OCI-LY3 (cell line): ENCODE data around the gene DNM1.

Experiments used
- H2AFZ ChIP-seq: fragments of 200-600, 300-600 bp; shearing (Covaris generic); 2 replicates; pipeline ENCODE4 v1.6.0; 2014; ENCODE audit warnings: antibody characterized with exemption, low read depth, low read length
- H3K27ac ChIP-seq: fragments of 200-600, 300-600 bp; sonication (generic); 2 replicates; pipeline ENCODE4 v1.5.1; 2014; ENCODE audit warnings: mild to moderate bottlenecking, low read length, moderate library complexity, mixed read lengths
- H3K27me3 ChIP-seq: fragments of 200-600, 300-600 bp; sonication (generic); 2 replicates; pipeline ENCODE4 v1.6.1; 2014; ENCODE audit warnings: low read depth, low read length, mixed read lengths
- H3K36me3 ChIP-seq: fragments of 200-600, 300-600 bp; sonication (generic); replicated peaks from 2 replicates; pipeline ENCODE3; 2014; ENCODE audit warnings: low read depth, low read length, mixed read lengths
- H3K4me1 ChIP-seq: fragments of 300-600, 200-600 bp; sonication (generic); 2 replicates; pipeline ENCODE4 v1.6.1; 2014; ENCODE audit warnings: low read length, mixed read lengths
- H3K4me2 ChIP-seq: fragments of 200-600, 300-600 bp; sonication (generic); 2 replicates; pipeline ENCODE4 v1.6.1; 2014; ENCODE audit warnings: low read length, mixed read lengths
- H3K4me3 ChIP-seq: fragments of 300-600, 200-600 bp; sonication (generic); 2 replicates; pipeline ENCODE4 v1.5.1; 2014; ENCODE audit warnings: antibody characterized with exemption, mild to moderate bottlenecking, low read length, moderate library complexity
- H3K79me2 ChIP-seq: fragments of 300-600, 200-600 bp; shearing (Covaris generic); 2 replicates; pipeline ENCODE4 v1.6.1; 2014; ENCODE audit warnings: mild to moderate bottlenecking, low read length, mixed read lengths
- H3K9ac ChIP-seq: fragments of 300-600, 200-600 bp; shearing (Covaris generic); 2 replicates; pipeline ENCODE4 v1.6.0; 2014; ENCODE audit warnings: mild to moderate bottlenecking, low read length, moderate library complexity
- H3K9me3 ChIP-seq: fragments of 200-600, 300-600 bp; shearing (Covaris generic); 2 replicates; pipeline ENCODE4 v1.6.1; 2014; ENCODE audit warnings: low read length, mixed read lengths; ENCODE audit not compliant: insufficient read depth
- H4K20me1 ChIP-seq: fragments of 200-600, 300-600 bp; sonication (generic); 2 replicates; pipeline ENCODE4 v1.6.1; 2016; ENCODE audit warnings: low read length, mixed read lengths; ENCODE audit not compliant: insufficient read depth
- EZH2phosphoT487 ChIP-seq: fragments of 200-600 bp; shearing (Covaris generic); IDR thresholded peaks from 2 replicates; pipeline ENCODE4 v1.6.1; 2018; ENCODE audit warnings: antibody characterized with exemption, mixed run types, low read depth
- TF ChIP-seq, protein P1 (sequence below): fragments of 200-600, 300-600 bp; sonication (generic); IDR thresholded peaks from 2 replicates; pipeline ENCODE4 v1.5.1; 2014; ENCODE audit warnings: antibody characterized with exemption, low read length, low read depth

The DNM1 gene

DNA sequence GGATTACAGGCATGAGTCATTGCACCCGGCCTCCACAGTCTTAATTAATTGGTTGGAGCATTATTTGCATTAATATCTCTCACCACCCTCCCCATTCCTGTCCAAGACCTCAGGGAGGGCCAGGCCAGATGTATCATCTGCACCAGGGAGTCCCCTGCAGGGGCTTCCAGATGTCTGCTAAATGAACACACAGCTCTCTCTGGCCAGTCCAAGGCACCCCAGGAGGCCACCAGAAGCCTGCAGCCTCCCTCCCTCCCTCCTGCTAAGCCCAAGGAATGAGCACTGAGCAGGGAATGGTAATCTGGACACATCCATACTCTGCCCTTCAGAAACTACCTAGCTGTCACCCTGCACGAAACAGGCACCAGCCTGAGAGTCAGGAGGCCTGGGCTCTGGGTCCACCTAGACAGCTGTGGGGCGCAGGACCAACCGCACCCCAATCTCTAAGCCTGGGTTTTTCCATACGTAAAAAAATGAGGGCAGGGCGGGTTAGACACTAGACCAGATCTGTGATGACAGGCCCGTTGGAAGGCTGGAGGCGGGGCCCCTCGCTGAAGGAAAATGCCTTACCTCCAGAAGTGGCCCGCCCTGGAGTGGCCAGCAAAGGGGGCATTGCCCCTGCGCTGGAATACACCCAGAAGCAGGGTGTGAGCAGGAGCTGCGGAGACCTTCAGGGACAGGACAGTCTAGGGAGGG lies 20.1 kb upstream of the DNM1 start:
- Histone ChIP-seq H3K4me3 (no peak overlapping the region), H3K4me1 (no peaks in the 10 kb centered on the region), H3K36me3 (peaks cover 39% of the 10 kb centered on the region), H3K9me3 (no peaks in the 10 kb centered on the region), H3K27ac (no peak overlapping the region), H3K79me2 (no peaks in the 10 kb centered on the region), H2AFZ (no peak overlapping the region), H4K20me1 (no peaks in the 10 kb centered on the region), H3K4me2 (no peak overlapping the region), H3K27me3 (no peaks in the 10 kb centered on the region), H3K9ac (no peak overlapping the region)
- TF ChIP-seq, protein P1, sequence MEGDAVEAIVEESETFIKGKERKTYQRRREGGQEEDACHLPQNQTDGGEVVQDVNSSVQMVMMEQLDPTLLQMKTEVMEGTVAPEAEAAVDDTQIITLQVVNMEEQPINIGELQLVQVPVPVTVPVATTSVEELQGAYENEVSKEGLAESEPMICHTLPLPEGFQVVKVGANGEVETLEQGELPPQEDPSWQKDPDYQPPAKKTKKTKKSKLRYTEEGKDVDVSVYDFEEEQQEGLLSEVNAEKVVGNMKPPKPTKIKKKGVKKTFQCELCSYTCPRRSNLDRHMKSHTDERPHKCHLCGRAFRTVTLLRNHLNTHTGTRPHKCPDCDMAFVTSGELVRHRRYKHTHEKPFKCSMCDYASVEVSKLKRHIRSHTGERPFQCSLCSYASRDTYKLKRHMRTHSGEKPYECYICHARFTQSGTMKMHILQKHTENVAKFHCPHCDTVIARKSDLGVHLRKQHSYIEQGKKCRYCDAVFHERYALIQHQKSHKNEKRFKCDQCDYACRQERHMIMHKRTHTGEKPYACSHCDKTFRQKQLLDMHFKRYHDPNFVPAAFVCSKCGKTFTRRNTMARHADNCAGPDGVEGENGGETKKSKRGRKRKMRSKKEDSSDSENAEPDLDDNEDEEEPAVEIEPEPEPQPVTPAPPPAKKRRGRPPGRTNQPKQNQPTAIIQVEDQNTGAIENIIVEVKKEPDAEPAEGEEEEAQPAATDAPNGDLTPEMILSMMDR = no peak
- no peak for TF ChIP-seq EZH2phosphoT487

DNA sequence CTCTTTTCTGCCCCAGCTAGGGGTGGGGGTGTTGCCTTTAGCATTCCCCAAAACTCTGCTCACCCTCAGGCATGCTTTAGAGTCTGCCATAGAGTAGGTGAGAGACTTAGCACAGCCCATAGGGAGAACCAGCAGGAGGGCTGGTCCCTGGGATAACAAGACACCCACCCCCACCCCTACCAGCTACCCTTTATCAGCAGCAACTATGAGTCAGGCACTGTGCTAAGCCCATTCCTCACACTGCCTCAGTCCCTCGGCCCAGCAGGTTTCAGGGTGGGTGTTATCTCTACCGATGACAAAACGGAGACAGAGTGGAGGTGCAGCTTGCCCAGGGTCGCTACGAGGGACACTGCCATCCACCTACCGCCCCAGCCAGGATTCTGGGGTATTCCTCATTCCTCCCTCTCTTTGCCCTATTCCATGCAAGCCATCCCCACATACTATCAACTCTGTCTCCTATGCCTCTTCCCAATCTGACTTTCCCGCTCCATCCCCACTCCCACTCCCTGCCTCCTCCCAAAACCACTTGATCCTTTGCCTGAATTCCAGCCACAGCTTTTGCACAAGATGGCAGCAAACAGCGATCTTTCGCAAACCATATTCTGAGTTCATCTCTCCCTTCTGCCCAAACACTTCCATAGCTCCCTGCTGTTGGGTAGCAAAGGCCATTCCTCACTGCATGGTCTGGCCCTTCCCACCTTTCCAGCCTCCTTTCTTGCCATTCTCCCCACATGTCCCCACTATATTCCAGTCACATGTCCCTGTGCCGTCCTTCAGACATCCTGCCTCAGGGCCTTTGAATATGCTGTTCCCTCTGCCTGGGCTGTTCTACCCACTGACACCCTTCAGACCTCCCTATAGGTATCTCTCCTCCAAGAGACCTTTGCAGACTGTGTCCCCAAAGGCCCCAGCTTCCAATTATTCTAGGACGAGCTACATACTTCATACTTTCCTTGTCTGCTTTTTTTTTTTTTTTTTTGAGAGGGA lies 16.9 kb upstream of the DNM1 start:
- Histone ChIP-seq H3K9ac (no peak overlapping the region), H3K36me3 (peaks cover 20% of the 10 kb centered on the region), H3K4me2 (no peak overlapping the region)

DNA sequence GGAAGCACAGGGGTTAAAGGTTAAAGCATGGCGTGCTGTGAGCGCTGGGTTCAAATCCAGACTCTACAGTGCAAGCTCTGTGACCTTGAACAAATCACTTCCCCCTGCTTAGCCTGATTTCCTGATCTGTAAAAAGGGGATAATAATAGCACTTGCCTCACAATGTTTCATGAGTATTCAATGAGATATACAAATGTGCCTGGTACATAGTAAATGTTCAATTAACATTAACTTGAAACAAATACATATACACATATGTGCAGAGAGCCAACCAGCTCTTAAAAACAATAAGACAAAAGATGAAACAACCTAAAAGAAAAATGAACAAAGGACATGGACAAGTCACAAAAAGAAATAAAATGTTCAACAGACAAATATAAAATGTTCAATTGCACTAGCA lies 15.8 kb upstream of the DNM1 start:
- Histone ChIP-seq H3K27me3 (no peaks in the 10 kb centered on the region), H3K9ac (no peak overlapping the region), H3K4me1 (peaks cover 9% of the 10 kb centered on the region), H2AFZ (no peak overlapping the region), H3K4me3 (no peak overlapping the region), H4K20me1 (no peaks in the 10 kb centered on the region), H3K9me3 (no peaks in the 10 kb centered on the region), H3K79me2 (peaks cover 20% of the 10 kb centered on the region), H3K36me3 (peaks cover 20% of the 10 kb centered on the region), H3K27ac (no peak overlapping the region), H3K4me2 (no peak overlapping the region)
- TF ChIP-seq, protein P1 = no peak
- no peak for TF ChIP-seq EZH2phosphoT487

More for the DNA sequence above, 16.9 kb upstream of the DNM1 start:
- Histone ChIP-seq H2AFZ (no peak overlapping the region), H3K4me1 (peaks cover 9% of the 10 kb centered on the region), H3K27ac (no peak overlapping the region), H3K79me2 (peaks cover 14% of the 10 kb centered on the region), H3K27me3 (no peaks in the 10 kb centered on the region), H4K20me1 (no peaks in the 10 kb centered on the region), H3K4me3 (no peak overlapping the region), H3K9me3 (no peaks in the 10 kb centered on the region)
- no peak for TF ChIP-seq EZH2phosphoT487
- TF ChIP-seq, protein P1 = no peak

GRCh38 chr9:128188209-128188608 lies 15.0 kb upstream of the DNM1 start:
- Histone ChIP-seq H2AFZ (no peak overlapping the region), H3K36me3 (peaks cover 15% of the 10 kb centered on the region), H4K20me1 (no peaks in the 10 kb centered on the region), H3K4me2 (no peak overlapping the region), H3K4me3 (no peak overlapping the region), H3K27me3 (no peaks in the 10 kb centered on the region), H3K4me1 (peaks cover 9% of the 10 kb centered on the region), H3K79me2 (peaks cover 20% of the 10 kb centered on the region), H3K9ac (no peak overlapping the region), H3K9me3 (no peaks in the 10 kb centered on the region), H3K27ac (no peak overlapping the region)
- TF ChIP-seq, protein P1 = no peak
- TF ChIP-seq EZH2phosphoT487 = no peak
